Measurements from ENCODE around the gene LYRM4.
A peak's percentile ranks its signal among the peaks of the same experiment; 100 is the strongest.

LYRM4 gene

GRCh38 chr6:5260661-5261544, at the start of gene LYRM4, which contains the start of gene FARS2:
TSS of gene LYRM4 (minus strand) at chr6:5260950. CDS start at chr6:5260733, 217 bp downstream.
TSS of gene FARS2 (plus strand) at chr6:5261513.
- Histone ChIP-seq H3K4me3 (ENCODE audit: low read depth, low read length, poor library complexity, severe bottlenecking) (peak within 1 kb of the TSS; percentile 78), H3K27me3 (ENCODE audit: insufficient read depth, low read length) (no peaks in the 10 kb centered on the region), H3K27ac (ENCODE audit: low read depth, low read length, poor library complexity, severe bottlenecking) (peak within 1 kb of the TSS; percentile 92), H3F3A (ENCODE audit: insufficient read depth, low read length) (no peaks in the 10 kb centered on the region), H3K4me2 (ENCODE audit: low read length) (peak within 1 kb of the TSS; percentile 97), H3K9me2 (ENCODE audit: low read depth, low read length) (no peaks in the 10 kb centered on the region), H3K4me1 (ENCODE audit: insufficient read depth, low read length, severe bottlenecking) (peaks cover 26% of the 10 kb centered on the region), H4K20me1 (ENCODE audit: insufficient read depth, low read length) (no peaks in the 10 kb centered on the region), H3K9ac (ENCODE audit: low read length) (peak within 1 kb of the TSS; percentile 84), H3K36me3 (ENCODE audit: insufficient read depth, low read length) (0 out of 2 replicates have a peak, but pooled peaks cover 4% of the 10 kb centered on the region), H3K9me3 (ENCODE audit: low read length) (no peaks in the 10 kb centered on the region), H3K79me2 (ENCODE audit: insufficient read depth, low read length) (peaks cover 29% of the 10 kb centered on the region), H2AFZ (ENCODE audit: low read length) (peak within 1 kb of the TSS; percentile 76)
- TF ChIP-seq CTCF (IDR thresholded peaks at IDR 0.05; ENCODE audit: low read length) (no peak), EZH2 (IDR thresholded peaks at IDR 0.05; ENCODE audit: borderline replicate concordance, low read length) (no peak)

GRCh38 chr6:5308066-5308465, 47.3 kb upstream of the LYRM4 start:
- no peaks in the 10 kb centered on the region for H3K27me3 ChIP-seq (ENCODE audit: insufficient read depth, low read length)
- no peak overlapping the region for H3K4me2 ChIP-seq (ENCODE audit: low read length)
- no peaks in the 10 kb centered on the region for H4K20me1 ChIP-seq (ENCODE audit: insufficient read depth, low read length)

GRCh38 chr6:5307058-5307457, 46.3 kb upstream of the LYRM4 start:
- no peak overlapping the region for H3K4me3 ChIP-seq (ENCODE audit: low read depth, low read length, poor library complexity, severe bottlenecking)
- H3K4me2 ChIP-seq (ENCODE audit: low read length): no peak overlapping the region
- peaks cover 15% of the 10 kb centered on the region for H3K4me1 ChIP-seq (ENCODE audit: insufficient read depth, low read length, severe bottlenecking)
- H3F3A ChIP-seq (ENCODE audit: insufficient read depth, low read length): no peaks in the 10 kb centered on the region
- no peaks in the 10 kb centered on the region; the same call in 1 of the 2 replicates for H3K36me3 ChIP-seq (ENCODE audit: insufficient read depth, low read length)
- TF ChIP-seq EZH2 (IDR thresholded peaks at IDR 0.05; ENCODE audit: borderline replicate concordance, low read length): no peak
- H2AFZ ChIP-seq (ENCODE audit: low read length): no peak overlapping the region
- H3K9me3 ChIP-seq (ENCODE audit: low read length): no peaks in the 10 kb centered on the region
- no peaks in the 10 kb centered on the region for H3K9me2 ChIP-seq (ENCODE audit: low read depth, low read length)
- H3K27ac ChIP-seq (ENCODE audit: low read depth, low read length, poor library complexity, severe bottlenecking): no peak overlapping the region
- no peaks in the 10 kb centered on the region for H3K79me2 ChIP-seq (ENCODE audit: insufficient read depth, low read length)
- H4K20me1 ChIP-seq (ENCODE audit: insufficient read depth, low read length): no peaks in the 10 kb centered on the region
- H3K9ac ChIP-seq (ENCODE audit: low read length): no peak overlapping the region
- no peaks in the 10 kb centered on the region for H3K27me3 ChIP-seq (ENCODE audit: insufficient read depth, low read length)

More at GRCh38 chr6:5308066-5308465, 47.3 kb upstream of the LYRM4 start:
- no peaks in the 10 kb centered on the region; the same call in 1 of the 2 replicates for H3K36me3 ChIP-seq (ENCODE audit: insufficient read depth, low read length)
- no peaks in the 10 kb centered on the region for H3K9me3 ChIP-seq (ENCODE audit: low read length)
- no peak overlapping the region for H3K4me3 ChIP-seq (ENCODE audit: low read depth, low read length, poor library complexity, severe bottlenecking)
- H2AFZ ChIP-seq (ENCODE audit: low read length): no peak overlapping the region
- peaks cover 5% of the 10 kb centered on the region for H3K4me1 ChIP-seq (ENCODE audit: insufficient read depth, low read length, severe bottlenecking)
- H3K9ac ChIP-seq (ENCODE audit: low read length): no peak overlapping the region
- TF ChIP-seq EZH2 (IDR thresholded peaks at IDR 0.05; ENCODE audit: borderline replicate concordance, low read length) (no peak), CTCF (IDR thresholded peaks at IDR 0.05; ENCODE audit: low read length) (no peak)
- H3K79me2 ChIP-seq (ENCODE audit: insufficient read depth, low read length): no peaks in the 10 kb centered on the region
- no peak overlapping the region for H3K27ac ChIP-seq (ENCODE audit: low read depth, low read length, poor library complexity, severe bottlenecking)
- H3F3A ChIP-seq (ENCODE audit: insufficient read depth, low read length): no peaks in the 10 kb centered on the region
- H3K9me2 ChIP-seq (ENCODE audit: low read depth, low read length): no peaks in the 10 kb centered on the region

Data from OCI-LY1 (cell line).